NCI-H146 treated with DMSO at 0.1 percent for 48 hours (cell line): Measurements from ENCODE around the gene ULK4.
"Not testable (repeated sequence)": the region's sequence is repeated elsewhere in the genome, so short reads cannot be mapped to it uniquely, and the experiment has no call there.

Source experiments
- DNase-seq: peaks from one replicate; lab custom pipeline; 2025; ENCODE audit not compliant: unreplicated experiment; lab: John Stamatoyannopoulos, UW

The ULK4 gene

GRCh38 chr3:41693799-41694198, 268.1 kb downstream of the ULK4 start:
- DNase-seq: no peak

GRCh38 chr3:41690766-41691563, 270.9 kb downstream of the ULK4 start:
- no peak for DNase-seq

- DNase-seq: no peak
These were observed 273.1 kb downstream of the ULK4 start for GRCh38 chr3:41688595-41689380.

- DNase-seq: no peak
These were observed 276.8 kb downstream of the ULK4 start for GRCh38 chr3:41684797-41685735.

GRCh38 chr3:41683666-41684350, 278.1 kb downstream of the ULK4 start:
- no peak for DNase-seq

- no peak for DNase-seq
These were observed 278.9 kb downstream of the ULK4 start for GRCh38 chr3:41682996-41683395.

- DNase-seq: no peak
These were observed 279.5 kb downstream of the ULK4 start for GRCh38 chr3:41682382-41682781.

GRCh38 chr3:41681479-41681878, 280.4 kb downstream of the ULK4 start:
- no peak for DNase-seq

- DNase-seq: no peak
These were observed 282.5 kb downstream of the ULK4 start for GRCh38 chr3:41679374-41679773.

- DNase-seq: not testable (repeated sequence)
These were observed 286.8 kb downstream of the ULK4 start for GRCh38 chr3:41675102-41675501.

- no peak for DNase-seq
These were observed 287.5 kb downstream of the ULK4 start for GRCh38 chr3:41674449-41674848.

- DNase-seq: no peak
These were observed 288.3 kb downstream of the ULK4 start for GRCh38 chr3:41673650-41674049.

- DNase-seq: no peak
These were observed 293.5 kb downstream of the ULK4 start for GRCh38 chr3:41668379-41668778.

- no peak for DNase-seq
These were observed 299.6 kb downstream of the ULK4 start for GRCh38 chr3:41662288-41662687.

- DNase-seq: no peak
These were observed 300.1 kb downstream of the ULK4 start for GRCh38 chr3:41661796-41662195.

GRCh38 chr3:41660510-41660909, 301.4 kb downstream of the ULK4 start:
- DNase-seq: no peak

- no peak for DNase-seq
These were observed 308.2 kb downstream of the ULK4 start for GRCh38 chr3:41653571-41654239.

- DNase-seq: no peak
These were observed 309.0 kb downstream of the ULK4 start for GRCh38 chr3:41652931-41653330.

- no peak for DNase-seq
These were observed 309.4 kb downstream of the ULK4 start for GRCh38 chr3:41652506-41652905.

GRCh38 chr3:41651718-41652117, 310.2 kb downstream of the ULK4 start:
- DNase-seq: no peak
